HG03521 (cell line): ENCODE data around the gene BHLHE23.

Experiments used
- ATAC-seq: cut with Tn5 transposase; IDR thresholded peaks from one replicate; pipeline ENCODE4 v1.9.1; 2021; ENCODE audit warnings: mild to moderate bottlenecking, moderate library complexity; ENCODE audit not compliant: unreplicated experiment

BHLHE23 gene

GRCh38 chr20:63026582-63027165 lies 19.9 kb upstream of the BHLHE23 start:
- no peak for ATAC-seq

- ATAC-seq = no peak
These were observed 19.0 kb upstream of the BHLHE23 start for GRCh38 chr20:63025534-63026331.

- ATAC-seq = no peak
These were observed 18.0 kb upstream of the BHLHE23 start for GRCh38 chr20:63024573-63025392.

GRCh38 chr20:63023936-63024571 lies 17.3 kb upstream of the BHLHE23 start:
- ATAC-seq = no peak

- no peak for ATAC-seq
These were observed 16.5 kb upstream of the BHLHE23 start for GRCh38 chr20:63023071-63023935.

GRCh38 chr20:63022501-63022900 lies 15.7 kb upstream of the BHLHE23 start:
- no peak for ATAC-seq

GRCh38 chr20:63021356-63022321 lies 14.9 kb upstream of the BHLHE23 start:
- ATAC-seq = no peak

- no peak for ATAC-seq
These were observed 13.9 kb upstream of the BHLHE23 start for GRCh38 chr20:63020681-63021080.

- no peak for ATAC-seq
These were observed 11.2 kb upstream of the BHLHE23 start for GRCh38 chr20:63017826-63018411.

- no peak for ATAC-seq
These were observed 10.5 kb upstream of the BHLHE23 start for GRCh38 chr20:63017076-63017825.

- no peak for ATAC-seq
These were observed 9.8 kb upstream of the BHLHE23 start for GRCh38 chr20:63016514-63017075.

GRCh38 chr20:63015662-63016361 lies 9.0 kb upstream of the BHLHE23 start:
- no peak for ATAC-seq

GRCh38 chr20:63015147-63015661 lies 8.4 kb upstream of the BHLHE23 start:
- no peak for ATAC-seq

GRCh38 chr20:63014710-63015109 lies 7.9 kb upstream of the BHLHE23 start:
- no peak for ATAC-seq

- no peak for ATAC-seq
These were observed 7.5 kb upstream of the BHLHE23 start for GRCh38 chr20:63014287-63014686.

- ATAC-seq = no peak
These were observed 6.4 kb upstream of the BHLHE23 start for GRCh38 chr20:63013207-63013606.

GRCh38 chr20:63011798-63012197 lies 5.0 kb upstream of the BHLHE23 start:
- no peak for ATAC-seq
